DMS 273 treated with DMSO at 0.1 percent for 48 hours (cell line): Measurements from ENCODE around the gene SCAMP3.
"Not testable (repeated sequence)": the region's sequence is repeated elsewhere in the genome, so short reads cannot be mapped to it uniquely, and the experiment has no call there.

Experiments
- DNase-seq: peaks from one replicate; lab custom pipeline; 2025; lab: John Stamatoyannopoulos, UW

SCAMP3 gene

DNA sequence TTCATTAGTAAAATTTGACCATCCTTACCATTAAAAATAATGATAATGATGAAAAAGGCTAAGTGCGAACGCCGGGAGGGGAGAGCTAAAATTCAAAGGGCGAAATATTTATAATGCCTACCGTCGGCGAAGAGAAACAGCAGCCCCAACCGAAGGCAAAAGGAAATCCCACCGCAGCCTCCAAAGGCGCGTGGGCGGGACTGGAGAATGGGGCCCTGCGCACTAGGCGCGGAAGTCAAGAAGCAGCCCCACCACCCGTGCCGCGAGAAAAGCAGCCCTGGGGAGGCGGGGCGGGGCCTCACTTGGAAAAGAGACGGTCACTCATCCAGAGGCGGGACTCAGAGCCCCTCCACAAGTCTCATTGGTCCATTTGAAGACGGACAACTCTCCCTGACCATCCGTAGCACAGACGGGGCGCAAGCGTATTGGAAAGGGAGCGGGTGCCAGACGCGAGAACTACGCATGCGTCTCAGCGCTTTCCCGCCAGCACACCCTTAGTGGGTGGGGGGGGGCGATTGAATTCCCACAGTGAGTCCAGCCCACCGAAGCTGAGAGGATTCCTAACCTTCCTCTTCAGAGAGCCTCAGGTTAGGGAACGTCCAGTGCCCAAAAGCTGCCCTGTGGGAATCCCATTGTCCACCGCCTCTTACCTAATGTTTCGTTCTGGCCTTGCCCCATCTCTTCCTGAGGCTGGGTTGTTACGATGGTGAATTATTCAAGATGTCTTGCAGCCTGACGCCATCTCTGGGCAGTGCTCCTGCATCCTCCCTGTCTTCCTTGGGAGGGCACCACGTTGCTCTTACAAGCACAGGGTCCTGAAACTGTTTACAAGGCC, 34.7 kb downstream of the SCAMP3 start:
- peak; percentile 98 for DNase-seq

- DNase-seq: no peak
These were observed 35.3 kb downstream of the SCAMP3 start for GRCh38 chr1:155226910-155227260.

GRCh38 chr1:155226188-155226909, 35.8 kb downstream of the SCAMP3 start:
- DNase-seq: peak; percentile 83

GRCh38 chr1:155225404-155225759, 36.8 kb downstream of the SCAMP3 start:
- DNase-seq: not testable (repeated sequence)

DNA sequence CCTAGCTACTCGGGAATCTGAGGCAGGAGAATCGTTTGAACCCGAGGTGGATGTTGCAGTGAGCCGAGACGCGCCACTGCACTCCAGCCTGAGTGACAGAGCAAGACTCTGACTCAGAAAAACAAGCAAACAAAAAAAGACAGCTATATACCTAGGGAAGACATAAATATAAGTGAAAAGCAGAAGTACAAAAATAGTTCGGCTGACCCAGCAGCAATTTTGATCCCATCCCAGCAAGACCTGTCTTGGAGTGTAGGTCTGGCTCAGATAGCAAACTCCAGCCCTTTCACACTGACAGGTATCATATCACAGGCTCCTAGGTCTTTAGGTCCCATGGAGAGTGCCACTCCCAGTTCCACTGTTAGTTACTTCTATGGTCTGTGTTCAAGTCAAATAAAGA, 39.1 kb downstream of the SCAMP3 start:
- DNase-seq: no peak

DNA sequence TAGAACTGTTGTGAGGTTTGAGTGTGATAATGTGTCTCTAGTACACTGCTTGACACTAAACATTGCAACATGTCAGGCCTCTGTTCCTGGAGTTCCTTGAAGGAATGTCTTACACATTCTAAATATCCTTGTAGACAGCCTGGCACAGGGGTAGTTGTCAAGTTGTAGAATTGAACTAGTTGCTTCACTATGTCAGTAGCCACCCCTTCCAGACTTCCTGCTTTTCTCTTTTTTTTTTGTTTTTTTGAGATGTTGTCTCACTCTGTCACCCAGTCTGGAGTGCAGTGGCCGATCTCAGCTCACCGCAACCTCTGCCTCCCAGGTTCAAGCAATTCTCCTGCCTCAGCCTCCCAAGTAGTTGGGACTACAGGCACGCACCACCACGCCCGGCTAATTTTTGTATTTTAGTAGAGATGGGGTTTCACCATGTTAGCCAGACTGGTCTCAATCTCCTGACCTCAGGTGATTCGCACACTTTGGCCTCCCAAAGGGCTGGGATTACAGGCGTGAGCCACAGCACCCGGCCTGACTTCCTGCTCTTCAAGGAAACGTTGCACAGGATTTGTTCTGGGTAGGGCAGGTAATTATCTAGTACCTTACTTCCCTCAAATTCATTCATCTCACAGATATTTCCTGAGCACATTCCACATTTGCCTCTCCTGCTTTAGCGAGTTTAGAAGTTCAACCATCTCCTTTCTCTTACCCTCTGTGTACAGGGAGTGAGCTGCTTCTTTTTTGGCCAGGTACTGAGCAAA, 41.8 kb downstream of the SCAMP3 start:
- DNase-seq: not testable (repeated sequence)

DNA sequence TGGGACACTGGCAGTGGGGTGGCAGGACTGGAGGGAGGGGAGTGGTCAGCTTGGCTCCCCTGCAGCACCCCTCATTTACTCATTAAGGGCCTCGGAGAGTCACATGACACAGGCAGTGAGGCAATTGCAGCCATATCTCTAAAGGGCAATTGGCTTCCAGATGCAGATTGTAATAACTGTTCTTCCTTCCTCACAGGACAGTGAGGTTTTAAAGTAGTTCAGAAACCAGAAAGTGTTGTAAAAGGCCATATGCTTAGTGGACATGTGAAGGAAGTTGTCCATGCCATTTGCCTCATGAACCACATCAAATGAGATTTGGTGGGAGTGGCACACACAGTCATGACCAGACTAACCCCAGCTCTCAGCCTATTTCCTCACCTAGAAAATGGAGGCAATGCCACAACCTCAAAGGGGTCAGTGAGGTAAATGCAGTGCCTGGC, 42.5 kb downstream of the SCAMP3 start:
- no peak for DNase-seq

DNA sequence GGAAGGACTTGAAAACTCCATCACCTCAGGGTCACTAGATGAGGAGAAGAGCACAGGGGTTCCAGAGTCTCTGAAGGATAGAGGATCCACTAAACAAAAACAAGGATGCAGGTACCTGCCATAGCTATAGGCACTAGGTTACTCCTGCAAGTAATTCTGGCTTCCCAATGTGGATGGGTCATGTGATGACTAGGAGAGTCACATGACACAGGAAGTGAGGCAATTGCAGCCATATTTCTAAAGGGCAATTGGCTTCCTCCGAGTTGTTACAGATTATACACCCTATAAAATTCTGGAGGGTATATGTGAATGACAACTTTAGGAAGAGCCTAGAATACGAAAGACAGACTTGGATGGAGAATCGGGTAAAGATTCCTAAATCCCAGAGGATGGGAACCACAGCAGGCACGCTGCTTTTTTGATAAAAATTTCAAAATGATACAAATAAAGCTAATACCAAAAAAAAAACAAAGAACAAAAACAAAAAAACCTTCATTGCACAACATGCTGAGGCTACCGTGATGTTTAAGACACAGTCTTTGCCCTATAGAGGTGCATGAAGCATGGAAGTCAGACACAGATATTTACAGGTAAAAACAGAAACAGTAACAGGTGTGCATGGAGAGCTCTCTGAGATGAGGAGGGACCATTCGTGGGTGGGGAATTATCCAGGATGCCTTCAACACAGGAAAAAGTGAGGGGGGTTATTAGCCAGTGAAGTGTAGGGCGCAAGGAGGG, 43.1 kb downstream of the SCAMP3 start:
- no peak for DNase-seq

GRCh38 chr1:155214702-155215101, 47.5 kb downstream of the SCAMP3 start:
- not testable (repeated sequence) for DNase-seq

- DNase-seq: not testable (repeated sequence)
These were observed 50.1 kb downstream of the SCAMP3 start for GRCh38 chr1:155212051-155212440.

DNA sequence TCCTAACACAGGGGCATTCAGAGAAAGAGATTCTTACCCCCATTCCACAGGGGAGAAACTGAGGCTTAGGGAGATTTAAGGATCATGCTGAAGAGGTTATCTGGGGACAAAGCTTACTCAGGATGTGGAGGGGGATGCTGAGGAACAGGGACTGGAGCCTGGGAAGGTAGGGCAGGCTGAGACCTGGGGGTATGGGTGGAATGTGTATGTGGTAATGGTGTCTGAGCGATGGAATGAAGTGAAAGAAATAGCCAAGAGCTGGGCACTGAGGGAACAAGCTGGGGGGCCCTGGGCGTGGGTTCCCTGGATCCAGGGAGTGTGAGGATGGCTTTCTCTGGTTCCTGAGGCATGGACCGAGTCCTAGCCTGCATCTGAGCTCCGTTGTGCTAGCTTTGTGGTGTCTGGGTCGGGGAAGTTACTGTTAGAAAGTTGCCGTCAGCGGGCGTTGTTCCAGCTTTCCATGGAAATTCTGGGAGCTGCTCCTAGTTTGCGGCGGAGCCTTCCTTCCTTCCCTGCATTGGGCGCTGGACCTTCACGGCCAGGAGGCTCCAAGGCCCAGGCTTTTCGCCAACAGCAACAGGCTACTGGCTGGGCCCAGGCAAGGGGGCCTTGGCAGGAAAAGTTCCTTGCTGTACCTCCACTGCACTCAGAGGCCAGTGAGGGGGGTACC, 50.6 kb downstream of the SCAMP3 start:
- DNase-seq: not testable (repeated sequence)

GRCh38 chr1:155210314-155211104, 51.7 kb downstream of the SCAMP3 start:
- no peak for DNase-seq

GRCh38 chr1:155209312-155209721, 52.8 kb downstream of the SCAMP3 start:
- DNase-seq: no peak

GRCh38 chr1:155208541-155209311, 53.4 kb downstream of the SCAMP3 start, which contains the start of gene MTX1:
MTX1 (plus strand) TSS chr1:155208695; CDS start chr1:155208805, 110 bp downstream.
- DNase-seq: peak; percentile 63

- peak; percentile 35 for DNase-seq
These were observed 54.2 kb downstream of the SCAMP3 start, which contains the start of gene THBS3 for GRCh38 chr1:155207806-155208540. THBS3 (minus strand) TSS chr1:155207897; CDS start chr1:155207876, 21 bp downstream.

GRCh38 chr1:155206891-155207805, 55.0 kb downstream of the SCAMP3 start:
- peak; percentile 93 for DNase-seq
